ENCODE results near the gene NT5M.

- no peak for TF ChIP-seq CTCF (IDR thresholded peaks at IDR 0.05 in 2 of 3, conservative IDR thresholded peaks at IDR 0.05 in 1 of 3; ENCODE audit: borderline replicate concordance in 1 of 3, insufficient read depth in 1 of 3, low read depth in 2 of 3, low read length in 2 of 3)
- TF ChIP-seq POLR2AphosphoS5 (IDR thresholded peaks at IDR 0.05; ENCODE audit: low read depth, low read length): no peak
- TF ChIP-seq SP1 (IDR thresholded peaks at IDR 0.05; ENCODE audit: low read depth): no peak
- no peak for TF ChIP-seq EZH2 (IDR thresholded peaks at IDR 0.05)
Measured at GRCh38 chr17:17321356-17322025, 18.3 kb downstream of the NT5M start.
